GM12878 (cell line): ENCODE measurements around the gene DRAP1. TPM values are rescaled to one million over a fixed set of nuclear protein-coding genes. Genes with fewer than 3 reads are reported as not detected.

ENCODE experiments used
- ATAC-seq: fragments of 200-7000 bp; cut with Tn5 transposase; 3 replicates; pipeline ENCODE4 v1.9.1; 2020; ENCODE audit warnings: mild to moderate bottlenecking, moderate library complexity
- BruUV-seq: library from RNA; stranded (reverse); fragments of 400-500 nt; replicated peaks from 2 replicates; lab custom pipeline; 2021; lab: Mats Ljungman, UMichigan
- CTCF ChIA-PET: fragments of 300-600 bp; sonication (Branson Sonifier 250); formaldehyde crosslinking; extraction: SDS; loops from one replicate; lab custom pipeline; 2021; ENCODE audit warnings: inconsistent platforms; lab: Yijun Ruan, JAX
- POLR2A ChIA-PET: fragments of 350-600 bp; formaldehyde crosslinking; extraction: SDS; loops from one replicate; lab custom pipeline; 2021; ENCODE audit warnings: inconsistent platforms; lab: Charles Lee
- RAD21 ChIA-PET: fragments of 300-600 bp; sonication (Branson Sonifier 250); formaldehyde crosslinking; loops from one replicate; lab custom pipeline; 2023; ENCODE audit warnings: antibody characterized with exemption; ENCODE audit not compliant: unreplicated experiment; lab: Charles Lee
- SMC1A ChIA-PET: fragments of 300-600 bp; sonication (Branson Sonifier 250); formaldehyde crosslinking; loops from one replicate; lab custom pipeline; 2023; ENCODE audit not compliant: unreplicated experiment, uncharacterized antibody; lab: Charles Lee
- DNase-seq: peaks from one replicate; pipeline ENCODE4 v3.0.0-alpha.2; 2011; ENCODE audit warnings: low read depth, low spot score
- FAIRE-seq: peaks from 3 replicates; lab custom pipeline; 2011; peaks lifted over from hg19 to GRCh38; lab: Jason Lieb, UNC
- H2AFZ ChIP-seq: 2 replicates; pipeline ENCODE4 v1.6.0; 2011; ENCODE audit warnings: low read depth, low read length, control low read depth; ENCODE audit not compliant: control insufficient read depth
- H3K27ac ChIP-seq: 2 replicates; pipeline ENCODE4 v1.5.1; 2011; ENCODE audit warnings: control low read depth; ENCODE audit not compliant: control insufficient read depth, insufficient read depth
- H3K27me3 ChIP-seq, 2 experiments: replicated peaks in 1 of 2; 2 replicates each; pipeline versions ENCODE4 v1.6.0 to v1.6.1; 2011; ENCODE audit warnings: low read length in 1 of 2; ENCODE audit not compliant: control insufficient read depth in 2 of 2, insufficient read depth in 2 of 2
- H3K36me3 ChIP-seq, 2 experiments: 2 replicates each; pipeline ENCODE4 v1.5.1; 2011; ENCODE audit warnings: low read length in 1 of 2; ENCODE audit not compliant: control insufficient read depth in 2 of 2, insufficient read depth in 2 of 2
- H3K4me1 ChIP-seq: 2 replicates; pipeline ENCODE4 v1.6.1; 2011; ENCODE audit warnings: mild to moderate bottlenecking, low read length, moderate library complexity, mixed read lengths; ENCODE audit not compliant: control insufficient read depth, insufficient read depth
- H3K4me2 ChIP-seq: 2 replicates; pipeline ENCODE4 v1.6.0; 2011; ENCODE audit warnings: control low read depth; ENCODE audit not compliant: control insufficient read depth, insufficient read depth
- H3K4me3 ChIP-seq: fragments of 200-600 bp; sonication (generic); 2 replicates; pipeline ENCODE4 v1.5.1; 2016
- H3K79me2 ChIP-seq: 2 replicates; pipeline ENCODE4 v1.6.0; 2011; ENCODE audit warnings: low read length; ENCODE audit not compliant: control insufficient read depth, insufficient read depth
- H3K9ac ChIP-seq: 2 replicates; pipeline ENCODE4 v1.8.0; 2011; ENCODE audit warnings: low read length, control low read depth, mixed read lengths; ENCODE audit not compliant: control insufficient read depth, insufficient read depth
- H3K9me3 ChIP-seq: replicated peaks from 3 replicates; pipeline ENCODE4 v1.5.1; 2011; ENCODE audit warnings: mild to moderate bottlenecking, low read length; ENCODE audit not compliant: control insufficient read depth, insufficient read depth
- H4K20me1 ChIP-seq: 2 replicates; pipeline ENCODE4 v1.6.0; 2011; ENCODE audit not compliant: control insufficient read depth, insufficient read depth
- ASH2L ChIP-seq: fragments of 300-600, 200-600 bp; sonication (generic); IDR thresholded peaks from 2 replicates; pipeline ENCODE4 v1.6.1; 2017; ENCODE audit warnings: low read depth, mild to moderate bottlenecking, borderline replicate concordance
- JUND ChIP-seq: IDR thresholded peaks from 2 replicates; pipeline ENCODE4 v1.6.1; 2012; ENCODE audit warnings: low read depth, mild to moderate bottlenecking, low read length, improper control_type of control experiment, moderate library complexity
- RUNX3 ChIP-seq: IDR thresholded peaks from 2 replicates; pipeline ENCODE4 v1.6.1; 2012; ENCODE audit warnings: low read length, inconsistent platforms
- YY1 ChIP-seq: IDR thresholded peaks from 2 replicates; pipeline ENCODE4 v1.6.1; 2011; ENCODE audit warnings: low read depth, mild to moderate bottlenecking, low read length
- ZNF384 ChIP-seq: IDR thresholded peaks from 2 replicates; pipeline ENCODE4 v1.6.1; 2012; ENCODE audit warnings: low read depth, mild to moderate bottlenecking, low read length, improper control_type of control experiment, borderline replicate concordance
- WGBS: methylation state at CpG from one replicate; pipeline ENCODE4 v1.1.6; 2016; ENCODE audit warnings: low lambda C conversion rate; ENCODE audit not compliant: insufficient replicate concordance, insufficient coverage; ENCODE audit errors: missing lambda C conversion rate; 5-methylcytosine and 5-hydroxymethylcytosine counted together
- in situ Hi-C: fragments of 300-500 bp; cut with MboI; formaldehyde crosslinking; loops from 9 replicates; pipeline ENCODE4 v1.14.3; 2018; ENCODE audit warnings: mixed read lengths
- intact Hi-C: fragments of 100-400 bp; cut with micrococcal nuclease; formaldehyde crosslinking; loops from one replicate; pipeline ENCODE4 v1.14.2; 2022; ENCODE audit not compliant: unreplicated experiment
- polyA plus RNA-seq, 11 experiments: library from polyadenylated mRNA; depleted of rRNA in 4 of 11; unstranded in 6 of 11; stranded (reverse) in 5 of 11; fragments of >200 nt; fragmentation: Nextera tagmentation in 4 of 11; fragmentation: Illumina TruSeq in 1 of 11; extraction: Ambion mirVana in 4 of 11; extraction: Trizol in 1 of 11; gene quantifications; 1 replicate in 1 of 11; 2 replicates in 10 of 11; pipeline versions ENCODE4 v1.2.1 to v1.2.3, GENCODE V29; 2011 to 2016; ENCODE audit warnings: inconsistent platforms in 2 of 11, missing spikeins in 2 of 11, low read depth in 1 of 11
- total RNA-seq, 4 experiments: library from RNA; depleted of rRNA in 3 of 4; stranded (reverse); fragments of >200 nt in 3 of 4; fragmentation: Illumina TruSeq in 1 of 4; extraction: Trizol in 1 of 4; gene quantifications; 2 replicates each; pipeline versions ENCODE4 v1.2.1 to v1.2.3, GENCODE V29; 2013 to 2021

The DRAP1 gene
- total and polyA plus RNA-seq, 10 of the 15 experiments (the other 5 are each of a cell fraction or from before 2014, with no cell fraction given): 9.4 to 163 (median 114) TPM

DNA sequence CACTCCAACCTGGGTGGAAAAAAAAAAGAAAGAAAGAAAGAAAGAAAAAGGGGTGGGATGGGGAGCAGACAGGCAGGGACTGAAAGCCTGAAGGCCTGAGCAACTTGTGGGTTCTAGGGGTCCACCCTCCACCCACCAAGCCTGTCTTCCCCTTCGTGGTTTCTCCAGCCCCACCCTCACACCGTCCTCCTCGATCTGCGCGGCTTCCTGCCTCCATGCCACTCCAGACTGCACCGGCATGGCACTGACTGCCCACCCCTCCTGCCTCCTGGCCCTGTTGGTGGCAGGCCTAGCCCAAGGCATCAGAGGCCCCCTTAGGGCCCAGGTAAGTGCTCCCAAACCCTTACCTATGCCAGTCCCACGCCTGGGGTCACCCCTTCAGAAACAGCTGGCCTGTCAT lies 39.6 kb upstream of the DRAP1 start, which contains the start of gene CTSW:
Gene CTSW, plus strand, starts transcription at position 221 of the 400 bp plus-strand sequence. Its CDS starts 18 bp downstream, at position 239.
- TF ChIP-seq ASH2L: no peak
- TF ChIP-seq YY1: no peak
- TF ChIP-seq JUND: no peak
- 0 out of 2 replicates have a peak, but pooled peaks have one; percentile 17 for TF ChIP-seq RUNX3
- Histone ChIP-seq H3K4me1 (peaks cover 5% of the 10 kb centered on the region; the same call in 1 of the 2 replicates), H3K27ac (no peak within 1 kb of the TSS), H3K27me3 (no peaks in the 10 kb centered on the region), H3K9ac (no peak within 1 kb of the TSS), H4K20me1 (no peaks in the 10 kb centered on the region), H3K4me3 (no peak within 1 kb of the TSS), H3K36me3 (peaks cover 9 to 11% of the 10 kb centered on the region in 2 experiments; a peak in 3 of 4 replicates), H3K9me3 (no peaks in the 10 kb centered on the region), H3K79me2 (no peaks in the 10 kb centered on the region), H2AFZ (no peak within 1 kb of the TSS), H3K4me2 (no peak within 1 kb of the TSS)
- no TSS peak for BruUV-seq
- POLR2A ChIA-PET: interaction anchor here (2.4 kb wide), 1 partner anchor 8 kb away, joined by 8 read pairs; the partner anchor contains the start of gene FIBP
- 65% methylated on average over 6 of the region's 7 CpGs for WGBS
- DNase-seq (no peak), ATAC-seq (no peak), FAIRE-seq (no peak)
- in situ Hi-C loops: loop anchor here (5.0 kb wide), 1 partner anchor 108 kb away; no protein-coding TSS in a partner anchor
- SMC1A ChIA-PET: no interaction called here
- RAD21 ChIA-PET: no interaction called here
- intact Hi-C loops: no loop called here
- CTCF ChIA-PET: interaction anchor here (0.6 to 1.7 kb wide), 2 partner anchors 20 to 1212 kb away, joined by 4 to 9 read pairs; partner anchors contain the start of gene MUS81

DNA sequence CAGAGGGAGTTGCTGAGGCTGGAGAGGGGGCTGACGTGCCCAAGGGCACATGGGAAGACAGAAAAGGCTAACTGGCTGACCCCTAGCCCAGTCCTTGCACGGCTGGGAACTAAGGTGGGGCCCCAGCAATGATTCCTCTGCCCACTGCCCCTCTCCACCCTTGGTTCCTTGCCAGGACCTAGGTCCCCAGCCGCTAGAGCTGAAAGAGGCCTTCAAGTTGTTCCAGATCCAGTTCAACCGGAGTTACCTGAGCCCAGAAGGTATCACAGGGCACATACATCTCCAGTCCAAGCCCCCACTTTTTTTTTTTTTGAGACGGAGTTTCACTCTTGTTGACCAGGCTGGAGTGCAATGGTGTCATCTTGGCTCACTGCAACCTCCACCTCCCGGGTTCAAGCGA lies 39.2 kb upstream of the DRAP1 start:
- 79% methylated on average over 7 of the region's 7 CpGs for WGBS
- no peak for FAIRE-seq

More for the DNA sequence above, 39.2 kb upstream of the DRAP1 start:
- no peaks in the 10 kb centered on the region for H4K20me1 ChIP-seq
- RAD21 ChIA-PET: no interaction called here
- peaks cover 3% of the 10 kb centered on the region for H3K79me2 ChIP-seq
- SMC1A ChIA-PET: no interaction called here
- H3K4me3 ChIP-seq: no peak overlapping the region
- in situ Hi-C loops: loop anchor here (5.0 kb wide), 1 partner anchor 107 kb away; no protein-coding TSS in a partner anchor
- no peak for TF ChIP-seq YY1
- no peak for TF ChIP-seq ZNF384
- TF ChIP-seq, all 136 proteins: peak for 0
- H3K27me3 ChIP-seq: no peaks in the 10 kb centered on the region
- H3K27ac ChIP-seq: no peak overlapping the region
- CTCF ChIA-PET: interaction anchor here (1.7 kb wide), 1 partner anchor 20 kb away, joined by 9 read pairs; the partner anchor contains the start of gene MUS81
- H3K9me3 ChIP-seq: no peaks in the 10 kb centered on the region
- H3K4me2 ChIP-seq: no peak overlapping the region
- intact Hi-C loops: no loop called here
- peaks cover 9% of the 10 kb centered on the region for H3K4me1 ChIP-seq
- ATAC-seq (no peak), DNase-seq (no peak)
- H3K9ac ChIP-seq: no peak overlapping the region
- no peak overlapping the region for H2AFZ ChIP-seq
- BruUV-seq: no TSS peak
- peaks cover 9 to 14% of the 10 kb centered on the region in 2 experiments; a peak in 3 of 4 replicates for H3K36me3 ChIP-seq
- POLR2A ChIA-PET: interaction anchor here (0.7 to 2.6 kb wide), 2 partner anchors 11 to 97 kb away, joined by 3 to 8 read pairs; partner anchors contain the start of gene CCDC85B
